ELF-1 (cell line): ENCODE data around the gene IGF2.

Source experiments
- DNase-seq: peaks from one replicate; pipeline ENCODE4 v3.0.0-alpha.2; 2016; ENCODE audit warnings: low read depth, low spot score

Gene IGF2

DNA sequence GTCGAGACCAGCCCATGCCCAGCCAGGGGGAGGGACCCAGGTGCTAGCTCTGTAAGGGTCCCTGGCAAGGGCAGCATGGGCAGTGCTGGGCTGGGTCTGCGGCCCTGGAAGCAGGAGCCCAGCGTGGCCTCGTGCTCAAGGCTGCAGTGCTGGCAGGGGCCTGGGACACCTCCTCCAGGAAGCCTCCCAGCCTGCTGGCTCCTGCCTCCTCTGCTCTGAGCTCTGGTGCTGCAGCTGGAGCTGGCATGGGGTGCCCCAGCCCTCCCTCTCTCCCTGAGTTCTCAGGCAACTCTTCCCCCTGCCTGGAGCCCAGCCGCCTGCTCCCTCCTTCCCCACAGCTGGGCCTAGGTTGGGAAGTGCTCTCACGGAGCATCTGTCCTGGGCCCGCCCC lies 15.0 kb upstream of the IGF2 start:
- no peak for DNase-seq

DNA sequence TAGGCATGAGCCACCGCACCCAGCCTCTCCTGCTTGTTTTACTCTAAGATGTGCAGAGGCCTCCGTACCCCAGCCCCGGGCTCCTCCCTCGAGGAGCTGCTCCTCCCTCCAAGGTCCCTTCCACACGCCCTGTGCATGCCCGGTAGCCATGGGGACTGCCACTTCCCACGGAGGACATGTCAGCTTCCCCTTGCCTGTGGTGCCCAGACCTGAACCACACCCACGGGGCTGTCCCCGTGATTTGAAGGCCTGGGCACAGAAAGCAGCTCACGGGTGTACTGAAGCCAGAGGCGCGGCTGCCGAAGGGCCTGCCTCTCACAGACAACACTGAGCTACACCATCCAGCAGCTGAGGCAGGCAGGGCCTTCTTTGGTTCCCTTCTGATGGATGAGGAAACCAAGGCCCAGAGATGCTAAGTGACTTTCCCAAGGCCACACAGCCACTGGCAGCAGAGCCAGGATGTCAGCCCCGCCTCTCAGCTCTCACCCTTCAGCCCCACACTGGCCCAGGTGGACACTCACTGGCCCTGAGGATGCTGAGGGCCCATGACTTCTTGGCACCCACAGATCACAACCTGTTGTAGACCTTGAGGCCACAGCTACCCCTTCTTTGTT lies 14.5 kb upstream of the IGF2 start:
- no peak for DNase-seq

- peak; percentile 90 for DNase-seq
Observed at GRCh38 chr11:2151500-2152257, 12.5 kb upstream of the IGF2 start.

- peak; percentile 57 for DNase-seq
Observed at GRCh38 chr11:2149864-2150847, 11.0 kb upstream of the IGF2 start.

GRCh38 chr11:2149460-2149859 lies 10.3 kb upstream of the IGF2 start:
- no peak for DNase-seq

DNA sequence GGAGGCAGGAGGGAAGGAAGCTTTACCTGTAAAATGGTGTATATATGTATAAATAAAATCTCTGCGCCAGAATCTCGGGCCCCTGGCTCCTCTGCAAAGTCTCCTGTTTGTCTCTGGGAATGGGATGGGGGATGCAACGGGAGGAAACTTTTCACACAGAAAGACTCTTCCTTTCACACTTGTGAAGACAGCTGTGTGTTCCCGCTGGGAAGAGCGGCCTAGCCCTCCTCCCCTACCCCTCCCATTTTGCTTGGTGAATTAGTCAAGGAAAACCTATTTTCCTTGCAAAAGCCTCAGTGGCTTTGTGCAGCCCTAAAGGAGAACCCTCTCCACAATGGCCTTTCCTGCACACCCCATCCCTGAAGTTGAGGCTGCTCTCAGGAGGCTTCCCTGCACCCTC lies 9.4 kb upstream of the IGF2 start:
- no peak for DNase-seq

GRCh38 chr11:2147391-2147790 lies 8.2 kb upstream of the IGF2 start:
- no peak for DNase-seq

DNA sequence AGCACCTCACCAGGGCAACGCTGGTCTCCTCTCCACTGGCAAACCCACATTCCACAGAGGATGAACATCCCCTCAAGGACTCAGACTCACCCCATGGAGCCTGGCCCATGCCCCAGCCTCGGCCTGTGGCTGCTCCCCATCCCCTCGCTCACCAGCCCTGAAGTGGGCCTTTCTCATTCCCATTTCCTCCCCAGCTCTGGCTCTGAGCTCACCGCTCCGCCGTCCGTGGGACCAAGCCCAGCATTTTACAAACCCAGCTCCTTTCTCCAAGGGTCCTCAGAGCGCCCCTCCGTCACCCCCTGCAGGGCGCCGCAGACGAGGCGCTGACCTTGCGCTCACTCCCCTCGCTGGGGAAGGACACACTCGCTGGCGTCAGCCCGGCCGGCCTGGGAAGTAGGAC lies 6.9 kb upstream of the IGF2 start:
- DNase-seq: no peak

DNA sequence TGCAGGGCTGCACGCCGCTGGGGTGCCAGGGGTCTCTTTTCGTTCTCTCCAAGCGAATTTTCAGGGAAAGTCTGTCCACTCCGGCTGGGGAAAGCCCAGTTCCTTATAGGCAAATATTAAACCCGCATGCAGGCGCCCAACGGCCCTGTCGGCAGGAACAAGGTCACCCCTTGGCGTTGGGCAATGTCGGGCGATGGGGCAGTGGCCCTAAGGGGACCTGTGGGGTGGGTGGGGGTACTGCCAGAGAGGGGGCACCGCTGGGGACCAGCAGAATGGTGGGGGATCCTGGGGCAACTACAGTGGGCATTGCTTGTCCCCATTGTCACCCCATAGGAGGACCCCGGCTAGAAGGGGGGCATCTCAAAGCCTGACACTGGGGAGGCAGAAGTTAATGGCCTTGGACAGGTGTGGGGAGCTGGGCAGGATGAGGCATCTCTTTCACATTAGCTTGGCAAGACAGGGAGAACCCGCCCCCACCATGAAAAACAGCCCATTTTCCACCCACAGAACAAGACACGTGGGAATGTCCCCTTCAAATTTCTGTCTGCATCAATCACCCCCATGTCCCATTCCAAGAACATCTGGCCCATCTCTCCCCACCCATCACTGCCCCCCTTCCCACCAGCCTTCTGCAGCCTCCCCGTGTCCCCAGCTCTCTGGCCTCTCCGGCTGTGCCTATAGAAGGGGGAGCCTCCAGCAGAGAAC lies 5.5 kb upstream of the IGF2 start:
- DNase-seq: no peak

DNA sequence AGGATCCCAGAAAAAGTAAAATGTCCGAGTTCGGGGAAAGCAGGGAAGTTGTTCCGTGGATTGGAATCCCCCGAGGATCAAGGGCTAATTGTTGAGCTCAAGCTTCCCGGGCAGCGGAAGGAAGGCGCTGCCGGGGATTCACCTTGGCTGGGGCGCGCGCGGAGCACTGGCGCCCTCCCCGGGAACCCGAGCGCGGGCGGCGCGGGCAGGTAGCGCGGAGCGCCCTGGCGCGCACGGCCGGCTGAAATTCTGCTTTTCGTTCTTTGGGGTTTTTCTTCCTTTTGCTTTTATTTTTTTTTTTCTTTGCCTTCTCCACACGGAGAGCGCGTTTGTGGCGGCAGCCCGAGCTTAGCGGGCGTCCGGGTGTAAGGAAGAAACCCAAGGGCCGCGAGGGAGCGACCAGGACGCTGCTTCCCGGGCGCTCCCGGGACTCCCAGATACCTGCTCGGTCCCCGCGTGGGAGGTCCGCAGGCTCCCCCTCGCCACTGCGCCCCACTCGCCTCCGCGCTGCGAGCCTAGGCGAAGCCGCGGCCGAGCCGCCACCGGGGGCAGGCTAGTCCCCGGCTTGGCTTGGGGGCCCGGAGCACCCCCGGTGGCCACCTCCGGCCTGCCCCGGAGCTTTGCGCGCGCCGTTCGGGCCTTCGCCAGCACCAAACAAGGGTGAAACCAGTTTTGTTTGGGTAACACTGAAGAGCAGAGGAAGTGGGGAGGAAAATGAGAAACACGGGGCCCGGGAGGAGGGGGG lies 4.8 kb upstream of the IGF2 start:
- no peak for DNase-seq

DNA sequence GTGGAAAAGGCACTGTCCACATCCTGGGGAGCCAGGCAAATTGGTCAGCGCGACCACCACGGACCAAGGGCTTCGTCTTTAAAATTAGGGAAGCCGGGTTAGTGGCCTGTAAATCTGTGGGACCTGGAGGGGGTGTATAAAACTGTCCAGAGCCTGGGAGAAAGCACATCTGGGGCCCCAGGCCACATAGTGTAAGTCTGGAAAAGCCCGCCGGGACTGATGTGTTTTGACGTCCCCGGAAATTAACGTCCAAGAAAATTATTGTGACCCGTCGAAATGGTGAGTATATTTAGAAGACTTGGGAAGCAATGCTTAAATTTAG lies 4.2 kb upstream of the IGF2 start:
- DNase-seq: no peak

DNA sequence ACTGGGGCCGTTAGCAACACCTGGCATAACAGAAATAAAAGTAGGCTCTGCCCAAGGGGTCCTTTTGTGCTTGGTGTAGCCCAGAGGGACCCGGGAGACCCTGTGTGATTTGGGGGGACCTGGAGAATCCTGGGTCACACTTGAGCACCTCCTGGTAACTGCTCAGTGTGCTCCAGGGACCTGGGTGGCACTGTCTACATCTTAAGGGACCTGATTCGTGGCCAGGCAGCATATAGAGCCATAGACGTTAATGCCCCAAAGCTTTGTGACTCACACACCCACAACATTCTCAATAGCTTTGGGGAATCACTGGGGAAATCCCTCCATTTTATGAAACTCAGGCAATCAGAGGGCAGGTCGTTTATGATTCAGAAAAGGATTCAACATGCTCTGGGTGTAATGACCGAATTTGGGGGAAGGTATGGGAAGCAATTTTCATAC lies 3.6 kb upstream of the IGF2 start:
- DNase-seq: no peak

- no peak for DNase-seq
Observed at GRCh38 chr11:2142300-2142759, 3.1 kb upstream of the IGF2 start.

DNA sequence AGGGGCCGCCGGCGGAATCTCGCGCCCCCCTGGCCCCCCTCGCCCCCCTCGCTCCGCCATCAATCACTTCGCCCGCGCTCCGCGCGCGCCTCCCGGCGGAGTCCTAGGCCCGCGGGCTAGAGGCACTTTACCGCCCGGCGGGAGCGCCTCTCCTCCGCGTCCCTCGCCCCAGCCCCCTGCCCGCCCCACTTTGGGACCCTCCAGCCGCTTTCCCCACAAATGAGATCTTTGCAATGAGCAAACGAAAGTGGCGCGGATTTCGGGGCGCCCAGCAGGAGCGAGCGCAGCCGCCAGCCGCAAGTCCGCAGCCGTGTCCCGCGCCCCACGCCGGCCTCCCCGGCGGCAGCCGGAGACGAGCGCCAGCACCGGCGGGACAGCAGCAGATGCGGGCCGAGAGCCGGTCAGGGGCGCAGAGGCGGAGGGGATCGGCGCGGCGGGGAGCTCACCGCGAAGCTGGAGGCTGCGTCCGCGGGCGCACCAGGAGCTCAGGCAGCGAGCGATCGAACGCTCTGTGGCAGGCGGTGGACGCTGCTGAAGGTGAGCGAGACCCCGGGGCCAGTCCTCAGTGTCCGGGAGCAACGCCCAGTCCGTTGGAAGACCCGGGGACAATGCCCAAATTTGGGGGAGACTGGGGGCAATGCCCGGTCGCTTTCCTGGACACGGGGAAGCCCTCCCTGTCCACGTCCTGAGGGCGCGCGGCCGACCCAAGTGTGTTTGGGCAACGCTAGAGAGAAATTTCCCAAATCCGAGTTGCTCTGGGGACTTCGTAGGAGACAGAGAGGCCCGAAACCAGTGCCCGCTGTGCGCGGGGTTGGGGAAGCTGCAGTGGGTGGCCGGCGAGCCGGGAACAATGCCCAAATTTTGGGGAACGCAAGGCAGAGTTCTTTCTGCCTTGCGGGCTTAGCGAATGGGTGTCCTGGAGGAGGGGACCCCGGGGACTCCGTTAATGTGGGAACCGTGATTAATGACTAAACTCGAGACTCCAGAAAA lies 1.5 kb upstream of the IGF2 start:
- DNase-seq: no peak

GRCh38 chr11:2139621-2140337 lies 590 bp upstream of the IGF2 start:
- DNase-seq: no peak

DNA sequence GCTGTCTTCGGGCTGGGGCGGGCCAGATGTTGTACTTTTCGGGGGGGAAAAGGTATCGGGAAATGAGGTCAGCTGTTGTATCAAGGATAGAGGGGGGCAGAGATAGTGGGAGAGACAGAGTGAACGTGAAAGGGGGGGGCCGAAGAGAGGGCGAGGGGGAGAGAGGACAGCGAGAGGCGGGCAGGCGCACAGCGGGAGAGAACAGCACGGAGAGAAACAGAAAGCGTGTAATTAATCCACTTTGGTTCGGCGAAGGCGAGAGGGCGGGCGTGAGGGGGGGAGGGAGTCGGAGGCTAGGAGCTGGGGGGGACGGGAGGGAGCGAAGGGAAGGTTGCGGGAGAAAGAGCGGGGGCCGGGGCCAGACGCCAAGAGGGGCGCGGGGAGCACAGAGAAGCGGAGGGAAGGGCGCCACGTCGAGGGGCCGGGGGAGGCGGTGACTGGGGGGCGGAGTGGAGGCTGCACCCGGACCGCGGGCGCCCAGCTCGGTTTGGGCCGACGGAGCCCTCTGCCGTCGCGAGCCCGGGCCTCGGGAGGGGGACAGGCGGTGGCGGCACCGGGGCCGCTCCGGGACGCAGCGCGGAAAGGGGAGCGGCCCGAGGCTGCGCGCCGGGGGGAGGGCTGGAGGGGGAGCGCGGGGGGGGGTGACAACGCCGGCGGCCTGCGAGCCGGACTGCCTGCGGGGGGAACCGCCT lies 612 bp downstream of the IGF2 start:
- DNase-seq: no peak

GRCh38 chr11:2138068-2138430 lies 1.1 kb downstream of the IGF2 start:
- no peak for DNase-seq

- peak; percentile 66 for DNase-seq
Observed at GRCh38 chr11:2137202-2138067, 1.8 kb downstream of the IGF2 start.
